GM10248 (cell line): Measurements from ENCODE around the gene MYBPC2.
"Not testable (repeated sequence)": the region's sequence is repeated elsewhere in the genome, so short reads cannot be mapped to it uniquely, and the experiment has no call there.

Experiments
- CTCF ChIA-PET: fragments of 300-600 bp; sonication (Branson Sonifier 250); formaldehyde crosslinking; extraction: SDS; loops from one replicate; lab custom pipeline; 2021; ENCODE audit warnings: antibody characterized with exemption; lab: Yijun Ruan, JAX
- POLR2A ChIA-PET: fragments of 350-650 bp; sonication (Branson Sonifier 250); formaldehyde crosslinking; extraction: SDS; loops from one replicate; lab custom pipeline; 2020; ENCODE audit warnings: antibody characterized with exemption; lab: Yijun Ruan, JAX
- DNase-seq: peaks from one replicate; pipeline ENCODE4 v3.0.0; 2012; ENCODE audit errors: extremely low spot score
- TF ChIP-seq, protein P1 (sequence below): IDR thresholded peaks from 2 replicates; pipeline ENCODE4 v1.5.1; 2012; ENCODE audit warnings: mild to moderate bottlenecking, low read depth; ENCODE audit errors: extremely low read depth, missing control alignments, control extremely low read depth

The MYBPC2 gene

DNA sequence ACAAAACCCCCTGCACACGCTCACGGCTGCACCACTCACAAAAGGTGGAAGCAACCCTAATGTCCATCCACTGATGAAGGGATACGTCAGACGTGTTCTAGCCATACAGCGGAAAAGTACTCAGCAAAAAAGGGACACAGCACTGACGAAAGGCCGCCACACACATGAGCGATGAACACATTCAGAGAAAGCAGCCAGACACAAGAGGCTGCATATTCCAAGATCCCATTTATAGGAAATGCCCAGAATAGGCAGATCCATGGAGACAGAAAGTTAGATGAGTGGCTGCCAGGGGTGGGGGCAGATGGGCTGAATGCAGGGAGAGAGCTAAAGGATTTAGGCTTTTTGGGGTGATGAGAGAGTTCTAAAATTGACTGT, 44.8 kb upstream of the MYBPC2 start:
- TF ChIP-seq, protein P1, sequence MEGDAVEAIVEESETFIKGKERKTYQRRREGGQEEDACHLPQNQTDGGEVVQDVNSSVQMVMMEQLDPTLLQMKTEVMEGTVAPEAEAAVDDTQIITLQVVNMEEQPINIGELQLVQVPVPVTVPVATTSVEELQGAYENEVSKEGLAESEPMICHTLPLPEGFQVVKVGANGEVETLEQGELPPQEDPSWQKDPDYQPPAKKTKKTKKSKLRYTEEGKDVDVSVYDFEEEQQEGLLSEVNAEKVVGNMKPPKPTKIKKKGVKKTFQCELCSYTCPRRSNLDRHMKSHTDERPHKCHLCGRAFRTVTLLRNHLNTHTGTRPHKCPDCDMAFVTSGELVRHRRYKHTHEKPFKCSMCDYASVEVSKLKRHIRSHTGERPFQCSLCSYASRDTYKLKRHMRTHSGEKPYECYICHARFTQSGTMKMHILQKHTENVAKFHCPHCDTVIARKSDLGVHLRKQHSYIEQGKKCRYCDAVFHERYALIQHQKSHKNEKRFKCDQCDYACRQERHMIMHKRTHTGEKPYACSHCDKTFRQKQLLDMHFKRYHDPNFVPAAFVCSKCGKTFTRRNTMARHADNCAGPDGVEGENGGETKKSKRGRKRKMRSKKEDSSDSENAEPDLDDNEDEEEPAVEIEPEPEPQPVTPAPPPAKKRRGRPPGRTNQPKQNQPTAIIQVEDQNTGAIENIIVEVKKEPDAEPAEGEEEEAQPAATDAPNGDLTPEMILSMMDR, result no peak
- CTCF ChIA-PET, result interaction anchor here (0.6 to 2.3 kb wide), 3 partner anchors 9 to 73 kb away, joined by 3 to 8 read pairs (median 3); no protein-coding TSS in a partner anchor
- DNase-seq, result no peak
- POLR2A ChIA-PET, result no interaction called here

DNA sequence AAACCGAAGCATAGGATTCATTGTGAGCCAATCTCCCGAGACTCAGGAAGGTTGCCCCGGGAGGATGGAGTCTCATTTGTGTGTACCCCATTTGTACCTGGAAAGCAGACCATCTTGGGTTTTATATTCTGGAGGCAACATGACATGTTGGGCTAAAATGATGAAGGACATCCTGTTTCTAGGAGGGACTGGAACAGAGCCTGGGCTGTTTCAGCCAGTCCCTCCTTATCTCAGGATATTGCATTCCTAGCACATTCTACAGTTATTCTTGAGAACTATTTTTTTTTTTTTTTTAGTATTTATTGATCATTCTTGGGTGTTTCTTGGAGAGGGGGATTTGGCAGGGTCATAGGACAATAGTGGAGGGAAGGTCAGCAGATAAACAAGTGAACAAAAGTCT, 42.4 kb upstream of the MYBPC2 start:
- DNase-seq, CTCF ChIA-PET: not testable (repeated sequence)
- POLR2A ChIA-PET, result interaction anchor here (0.6 kb wide), 1 partner anchor 966 kb away, joined by 3 read pairs; no protein-coding TSS in a partner anchor

DNA sequence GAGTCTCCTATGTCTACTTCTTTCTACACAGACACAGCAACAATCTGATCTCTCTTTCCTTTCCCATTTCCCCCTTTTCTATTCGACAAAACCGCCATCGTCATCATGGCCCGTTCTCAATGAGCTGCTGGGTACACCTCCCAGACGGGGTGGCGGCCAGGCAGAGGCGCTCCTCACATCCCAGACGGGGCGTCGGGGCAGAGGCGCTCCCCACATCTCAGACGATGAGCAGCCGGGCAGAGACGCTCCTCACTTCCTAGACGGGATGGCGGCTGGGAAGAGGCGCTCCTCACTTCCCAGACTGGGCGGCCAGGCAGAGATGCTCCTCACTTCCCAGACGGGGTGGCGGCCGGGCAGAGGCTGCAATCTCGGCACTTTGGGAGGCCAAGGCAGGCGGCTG, 41.7 kb upstream of the MYBPC2 start:
- CTCF ChIA-PET, result interaction anchor here (1.4 kb wide), 1 partner anchor 25 kb away, joined by 4 read pairs; no protein-coding TSS in a partner anchor
- POLR2A ChIA-PET, result not testable (repeated sequence)

DNA sequence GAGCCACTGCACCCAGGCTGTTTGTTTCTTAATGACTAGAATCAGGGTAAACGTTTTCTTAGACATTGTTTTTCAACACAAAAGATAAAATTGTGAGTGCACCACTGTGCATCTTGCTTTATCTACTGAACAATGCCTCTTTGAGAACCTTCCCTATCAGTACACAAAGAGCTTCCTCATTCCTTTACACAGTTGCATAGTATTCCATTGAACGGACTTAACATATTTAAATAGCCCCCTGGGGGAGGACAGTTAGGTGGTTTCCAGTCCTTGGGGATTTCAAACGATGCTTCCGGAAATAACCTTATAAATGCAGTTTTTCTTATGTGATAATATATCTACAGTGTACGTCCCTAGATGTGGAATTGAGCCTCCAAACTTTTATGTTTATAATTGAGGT, 39.9 kb upstream of the MYBPC2 start:
- ChIA-PET POLR2A (interaction anchor here (0.7 kb wide), 1 partner anchor 9 kb away, joined by 3 read pairs; the partner anchor contains the start of gene POLD1), CTCF (interaction anchor here (2.3 kb wide), 1 partner anchor 22 kb away, joined by 10 read pairs; no protein-coding TSS in a partner anchor)
- TF ChIP-seq, protein P1, result no peak
- DNase-seq, result no peak

More for the DNA sequence above, 41.7 kb upstream of the MYBPC2 start:
- DNase-seq, result not testable (repeated sequence)

DNA sequence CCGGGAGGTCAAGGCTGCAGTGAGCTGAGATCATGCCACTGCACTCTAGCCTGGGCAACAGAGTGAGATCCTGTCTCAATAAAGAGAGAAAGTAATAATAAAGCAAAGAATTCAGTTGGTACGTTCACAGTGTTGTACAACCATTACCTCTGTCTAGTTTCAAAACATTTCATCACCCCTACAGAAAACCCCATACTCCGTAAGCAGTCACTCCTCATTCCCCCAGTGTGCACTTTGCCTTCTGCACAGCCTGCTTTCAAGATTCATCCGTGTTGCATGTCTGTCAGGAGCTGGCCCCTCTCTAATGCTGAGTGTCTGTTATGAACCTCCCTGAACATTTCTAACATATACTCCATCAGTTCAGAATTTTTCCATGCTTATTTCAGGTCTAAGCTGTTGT, 39.1 kb upstream of the MYBPC2 start:
- TF ChIP-seq, protein P1, result no peak
- CTCF ChIA-PET, result interaction anchor here (1.5 to 2.3 kb wide), 2 partner anchors 22 to 25 kb away, joined by 3 to 10 read pairs; no protein-coding TSS in a partner anchor
- no peak for DNase-seq
- POLR2A ChIA-PET, result no interaction called here

DNA sequence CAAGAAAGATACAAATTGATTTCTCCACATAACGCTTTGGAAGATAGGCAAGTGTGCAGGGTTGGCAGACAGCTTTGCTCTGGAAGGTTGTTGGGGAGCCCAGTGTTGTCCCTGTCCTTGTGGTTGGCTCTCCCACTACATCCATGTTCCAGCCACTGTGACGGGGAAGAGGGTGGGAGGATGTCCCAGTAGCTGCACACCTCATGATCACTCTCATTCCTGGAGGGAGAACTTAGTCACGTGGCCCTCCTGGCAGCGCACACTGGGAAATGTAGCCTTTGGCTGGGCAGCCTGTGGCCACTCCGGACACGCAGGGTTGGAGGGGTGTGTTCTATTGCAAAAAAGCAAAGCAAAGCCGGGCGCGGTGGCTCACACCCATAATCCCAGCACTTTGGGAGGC, 38.7 kb upstream of the MYBPC2 start:
- TF ChIP-seq, protein P1, result no peak
- POLR2A ChIA-PET, result no interaction called here
- no peak for DNase-seq
- CTCF ChIA-PET, result interaction anchor here (1.1 to 2.3 kb wide), 3 partner anchors 21 to 67 kb away, joined by 3 to 10 read pairs (median 4); no protein-coding TSS in a partner anchor

DNA sequence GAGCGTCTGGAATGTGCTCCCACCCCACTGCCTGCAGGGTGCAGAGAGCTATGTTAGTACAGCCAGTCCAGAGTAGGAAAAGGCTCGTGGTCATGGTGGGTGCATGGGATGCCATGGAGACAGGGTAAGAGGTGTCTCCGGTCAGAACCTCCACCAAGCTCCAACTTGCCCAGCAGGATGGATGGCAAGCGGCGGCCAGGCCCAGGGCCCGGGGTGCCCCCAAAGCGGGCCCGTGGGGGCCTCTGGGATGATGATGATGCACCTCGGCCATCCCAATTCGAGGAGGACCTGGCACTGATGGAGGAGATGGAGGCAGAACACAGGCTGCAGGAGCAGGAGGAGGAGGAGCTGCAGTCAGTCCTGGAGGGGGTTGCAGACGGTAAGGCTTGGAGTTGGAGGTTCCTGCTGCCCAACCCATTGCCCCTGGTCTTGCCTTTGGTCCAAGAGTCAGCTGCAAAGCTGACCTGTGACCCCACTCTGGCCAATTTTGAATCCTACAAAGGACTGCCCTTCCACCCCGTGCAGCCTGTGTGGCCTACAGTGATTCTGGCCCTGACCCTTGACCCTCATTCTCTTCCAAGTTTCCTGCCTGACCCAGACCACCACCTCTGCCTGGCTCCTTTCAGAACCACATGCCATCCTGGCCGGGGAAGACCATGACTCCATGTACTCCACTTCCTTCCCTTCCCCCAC, 33.9 kb upstream of the MYBPC2 start:
- ChIA-PET CTCF (interaction anchor here (0.7 to 1.6 kb wide), 2 partner anchors 9 to 16 kb away, joined by 3 to 6 read pairs; no protein-coding TSS in a partner anchor), POLR2A (no interaction called here)
- TF ChIP-seq, protein P1, result no peak
- no peak for DNase-seq
